Coronary artery (tissue), 2 donors: ENCODE results near the gene CFAP45.

ENCODE experiments used
- DNase-seq: peaks from one replicate; pipeline ENCODE4 v3.0.0-alpha.2; 2017; ENCODE audit warnings: low spot score
- H3K27ac ChIP-seq, 2 donors: fragments of 200-600 bp; sonication (generic); one replicate each; pipeline ENCODE4 v1.5.1; 2016 to 2019
- H3K4me3 ChIP-seq: fragments of 200-600 bp; sonication (generic); 2 replicates; pipeline ENCODE4 v1.5.1; 2016; ENCODE audit warnings: mild to moderate bottlenecking, moderate library complexity
- TF ChIP-seq, protein P1 (sequence below): fragments of 200-600 bp; sonication (generic); IDR thresholded peaks from one replicate; pipeline ENCODE4 v1.5.1; 2019; ENCODE audit warnings: antibody characterized with exemption

The CFAP45 gene

DNA sequence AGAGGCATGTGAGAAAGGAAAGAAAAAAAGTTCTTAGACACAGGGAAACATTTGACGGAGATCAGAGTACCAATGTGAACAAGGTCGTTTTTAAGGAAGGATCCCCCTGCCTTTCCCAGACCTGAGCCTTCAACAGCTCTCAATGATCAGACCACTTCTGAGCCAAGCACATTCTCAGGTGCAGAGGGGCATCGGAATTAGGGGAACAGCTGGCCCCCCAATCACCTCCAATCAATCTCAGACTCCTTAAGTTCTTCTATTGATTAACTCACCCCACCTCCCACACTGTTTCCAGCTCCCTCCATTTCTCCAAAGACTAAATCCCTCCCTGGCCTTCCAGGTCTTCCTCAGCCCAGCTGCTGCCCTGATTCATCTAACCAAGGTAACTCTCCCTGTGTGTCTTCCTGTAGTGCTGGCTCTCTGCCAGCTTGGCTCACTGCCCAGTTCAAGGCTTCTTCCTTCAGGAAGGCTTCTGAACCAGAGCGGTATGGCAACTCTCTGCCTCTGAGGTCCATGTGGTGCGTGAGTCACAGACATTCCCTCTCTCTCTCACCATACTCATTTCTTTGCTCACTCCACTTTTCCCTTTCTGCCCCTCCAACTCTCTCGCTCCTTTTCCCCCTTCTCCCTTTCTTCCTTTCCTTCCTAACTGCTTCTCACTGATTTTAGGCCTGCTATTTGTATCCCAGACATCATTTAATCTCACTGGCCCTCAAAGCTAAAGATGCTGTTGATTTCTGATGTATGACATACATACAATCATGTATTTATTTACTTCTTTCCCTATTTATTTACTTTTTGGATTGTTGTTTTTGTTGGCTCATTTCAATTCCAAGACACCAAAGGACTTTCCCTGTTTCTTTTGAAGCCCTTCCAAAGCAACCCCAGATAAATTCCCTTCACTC is 18.1 kb downstream of the CFAP45 start:
- Histone ChIP-seq H3K4me3 (no peak overlapping the region), H3K27ac (no peak overlapping the region)
- no peak for DNase-seq
- TF ChIP-seq, protein P1, sequence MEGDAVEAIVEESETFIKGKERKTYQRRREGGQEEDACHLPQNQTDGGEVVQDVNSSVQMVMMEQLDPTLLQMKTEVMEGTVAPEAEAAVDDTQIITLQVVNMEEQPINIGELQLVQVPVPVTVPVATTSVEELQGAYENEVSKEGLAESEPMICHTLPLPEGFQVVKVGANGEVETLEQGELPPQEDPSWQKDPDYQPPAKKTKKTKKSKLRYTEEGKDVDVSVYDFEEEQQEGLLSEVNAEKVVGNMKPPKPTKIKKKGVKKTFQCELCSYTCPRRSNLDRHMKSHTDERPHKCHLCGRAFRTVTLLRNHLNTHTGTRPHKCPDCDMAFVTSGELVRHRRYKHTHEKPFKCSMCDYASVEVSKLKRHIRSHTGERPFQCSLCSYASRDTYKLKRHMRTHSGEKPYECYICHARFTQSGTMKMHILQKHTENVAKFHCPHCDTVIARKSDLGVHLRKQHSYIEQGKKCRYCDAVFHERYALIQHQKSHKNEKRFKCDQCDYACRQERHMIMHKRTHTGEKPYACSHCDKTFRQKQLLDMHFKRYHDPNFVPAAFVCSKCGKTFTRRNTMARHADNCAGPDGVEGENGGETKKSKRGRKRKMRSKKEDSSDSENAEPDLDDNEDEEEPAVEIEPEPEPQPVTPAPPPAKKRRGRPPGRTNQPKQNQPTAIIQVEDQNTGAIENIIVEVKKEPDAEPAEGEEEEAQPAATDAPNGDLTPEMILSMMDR, result no peak

DNA sequence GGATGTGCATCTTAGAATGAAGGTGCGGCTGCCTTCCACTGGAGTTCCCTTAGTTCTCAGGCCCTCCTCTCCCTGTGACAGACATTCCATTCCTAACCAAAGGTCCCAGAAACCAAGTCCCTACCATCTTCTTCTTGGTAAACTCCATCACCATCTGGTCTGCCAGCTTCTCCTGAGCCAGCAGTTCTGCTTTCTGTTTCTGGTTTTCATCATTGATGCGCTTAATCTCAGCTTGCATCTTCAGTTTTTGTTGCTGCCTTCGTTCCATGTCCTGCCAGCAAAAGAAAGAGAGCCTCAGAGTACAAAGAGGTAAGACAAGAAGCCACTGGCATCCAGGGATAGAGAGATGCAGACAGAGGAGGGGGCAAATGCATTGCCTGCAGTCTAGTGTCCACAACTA is 19.5 kb downstream of the CFAP45 start:
- Histone ChIP-seq H3K27ac (no peak overlapping the region), H3K4me3 (no peak overlapping the region)
- DNase-seq, result no peak
- TF ChIP-seq, protein P1, result no peak

DNA sequence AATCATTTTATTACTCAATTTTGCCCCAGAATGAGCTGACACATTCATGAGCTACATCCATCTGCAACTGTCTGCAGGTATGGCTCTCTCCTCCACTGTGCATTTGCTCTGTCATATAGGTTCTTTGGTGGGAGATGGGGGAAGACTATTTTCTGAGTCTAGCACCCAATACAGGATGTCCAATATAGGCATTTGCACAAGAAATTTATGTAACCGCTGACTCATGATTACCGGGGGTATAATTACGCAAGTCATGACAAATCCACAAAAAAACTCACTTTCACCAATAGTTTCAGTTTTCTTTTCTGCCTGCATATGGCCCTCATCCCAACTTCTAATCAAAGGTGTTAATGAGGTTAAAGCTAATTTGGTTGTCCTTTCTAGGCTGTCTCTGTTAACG is 20.0 kb downstream of the CFAP45 start:
- H3K27ac ChIP-seq, result no peak overlapping the region
- no peak overlapping the region for H3K4me3 ChIP-seq
- no peak for DNase-seq
- TF ChIP-seq, protein P1, result no peak

DNA sequence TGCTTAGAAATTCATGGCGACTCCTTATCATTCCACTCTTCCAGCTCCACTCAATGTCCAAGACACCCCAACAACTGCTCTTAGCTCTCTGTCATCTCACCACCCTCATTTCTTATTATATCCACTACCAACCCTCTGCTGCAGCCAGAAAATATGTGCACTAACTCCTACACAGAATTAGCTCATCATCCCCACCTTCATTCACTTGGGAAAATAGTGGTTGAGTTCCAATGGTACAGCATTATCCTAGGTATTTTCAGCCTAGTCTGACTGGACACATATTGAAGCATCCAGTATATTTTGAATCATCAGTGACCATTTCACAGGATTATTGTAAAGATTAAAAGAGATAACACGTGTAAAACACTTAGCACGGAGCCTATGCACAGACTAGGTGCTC is 20.8 kb downstream of the CFAP45 start:
- no peak for DNase-seq
- TF ChIP-seq, protein P1, result no peak
- H3K4me3 ChIP-seq, result no peak overlapping the region
- H3K27ac ChIP-seq, result no peak overlapping the region

DNA sequence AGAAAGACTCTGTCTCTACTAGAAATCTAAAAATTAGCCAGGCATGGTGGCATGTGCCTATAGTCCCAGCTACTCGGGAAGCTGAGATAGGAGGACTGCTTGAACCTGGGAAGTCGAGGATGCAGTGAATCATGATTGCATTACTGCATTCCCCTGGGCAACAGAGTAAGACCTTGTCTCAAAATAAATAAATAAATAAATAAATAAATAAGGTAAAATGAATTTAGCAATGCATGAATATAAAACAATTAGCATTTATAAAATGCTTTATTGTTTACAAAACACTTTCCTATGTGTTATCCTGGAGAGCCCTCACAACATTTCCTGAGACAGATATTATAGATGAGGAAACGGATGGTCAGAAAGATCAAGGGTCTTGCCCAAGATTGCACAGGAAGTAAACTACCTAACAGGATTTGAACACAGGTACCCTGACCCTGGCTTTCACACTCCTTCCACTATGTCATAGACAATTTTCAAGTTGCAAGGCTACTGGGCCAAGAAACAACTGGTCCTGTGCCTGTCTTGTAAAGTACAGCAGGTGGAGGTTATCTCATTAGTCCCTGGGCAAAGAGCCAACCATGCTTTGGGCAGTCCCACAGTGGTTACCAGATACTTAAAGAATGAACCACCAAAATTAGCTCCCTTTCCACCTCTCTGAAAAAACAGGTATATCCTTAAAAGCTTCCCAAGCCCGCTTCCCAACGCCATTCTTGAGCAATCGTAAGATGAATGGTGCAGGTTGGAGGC is 22.1 kb downstream of the CFAP45 start:
- H3K4me3 ChIP-seq, result no peak overlapping the region
- DNase-seq, result no peak
- TF ChIP-seq, protein P1, result no peak
- no peak overlapping the region for H3K27ac ChIP-seq

DNA sequence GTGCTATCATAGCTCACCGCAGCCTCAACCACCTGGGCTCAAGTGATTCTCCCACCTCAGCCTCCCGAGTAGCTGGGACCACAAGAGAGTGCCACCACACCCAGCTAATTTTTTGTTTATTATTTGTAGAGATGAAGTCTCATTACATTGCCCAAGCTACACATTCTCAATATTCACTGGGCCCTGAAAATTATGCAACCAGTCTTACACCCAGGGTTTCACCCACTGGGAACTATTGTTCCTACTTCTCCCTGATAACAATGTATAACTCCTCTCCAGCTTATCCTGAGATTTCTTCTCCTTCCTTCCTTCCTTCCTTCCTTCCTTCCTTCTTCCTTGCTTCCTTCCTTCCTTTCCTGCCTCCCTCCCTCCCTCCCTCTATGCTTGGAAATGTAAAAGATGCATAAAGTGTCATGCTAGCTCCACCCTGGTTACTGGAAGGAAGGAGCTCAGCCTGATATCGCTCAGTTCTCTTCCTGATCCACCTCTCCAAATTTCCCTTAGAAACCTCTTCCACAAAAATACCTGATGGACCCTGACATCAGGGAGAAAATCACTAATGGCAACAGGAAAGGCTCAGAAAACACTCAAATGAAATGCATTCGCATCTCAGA is 26.3 kb downstream of the CFAP45 start:
- Histone ChIP-seq H3K27ac (no peak overlapping the region), H3K4me3 (no peak overlapping the region)
- DNase-seq, result no peak
- TF ChIP-seq, protein P1, result no peak
